HG03342 (cell line): ENCODE results near the gene ANTXRL.
"Not testable (repeated sequence)": the region's sequence is repeated elsewhere in the genome, so short reads cannot be mapped to it uniquely, and the experiment has no call there.

Experiments
- ATAC-seq: cut with Tn5 transposase; IDR thresholded peaks from one replicate; pipeline ENCODE4 v1.9.1; 2021; ENCODE audit warnings: mild to moderate bottlenecking, moderate library complexity; ENCODE audit not compliant: unreplicated experiment

The ANTXRL gene

GRCh38 chr10:46286991-46287693, at the start of gene ANTXRL:
Gene ANTXRL (plus strand): TSS chr10:46286997. CDS start chr10:46287263, 266 bp downstream.
- ATAC-seq, result no peak

- no peak for ATAC-seq
Measured at GRCh38 chr10:46237815-46238510, 48.8 kb upstream of the ANTXRL start.

GRCh38 chr10:46239247-46239646, 47.5 kb upstream of the ANTXRL start:
- peak; percentile 63 for ATAC-seq

- no peak for ATAC-seq
Measured at GRCh38 chr10:46239993-46240683, 46.7 kb upstream of the ANTXRL start.

- ATAC-seq, result no peak
Measured at GRCh38 chr10:46240684-46241565, 45.9 kb upstream of the ANTXRL start.

GRCh38 chr10:46245381-46245900, 41.4 kb upstream of the ANTXRL start:
- ATAC-seq, result no peak

GRCh38 chr10:46246400-46247180, 40.2 kb upstream of the ANTXRL start:
- not testable (repeated sequence) for ATAC-seq

- ATAC-seq, result no peak
Measured at GRCh38 chr10:46247181-46247475, 39.7 kb upstream of the ANTXRL start.

- no peak for ATAC-seq
Measured at GRCh38 chr10:46247808-46248569, 38.8 kb upstream of the ANTXRL start.

- no peak for ATAC-seq
Measured at GRCh38 chr10:46248651-46249146, 38.1 kb upstream of the ANTXRL start.

GRCh38 chr10:46249617-46250344, 37.0 kb upstream of the ANTXRL start:
- not testable (repeated sequence) for ATAC-seq

GRCh38 chr10:46250481-46250880, 36.3 kb upstream of the ANTXRL start:
- no peak for ATAC-seq

GRCh38 chr10:46250898-46251856, 35.6 kb upstream of the ANTXRL start:
- ATAC-seq, result no peak

- no peak for ATAC-seq
Measured at GRCh38 chr10:46251857-46252847, 34.6 kb upstream of the ANTXRL start.

- no peak for ATAC-seq
Measured at GRCh38 chr10:46253076-46254006, 33.5 kb upstream of the ANTXRL start.
